ENCODE results near the gene C2.
A peak's percentile ranks its signal among the peaks of the same experiment; 100 is the strongest.

Gene C2

DNA sequence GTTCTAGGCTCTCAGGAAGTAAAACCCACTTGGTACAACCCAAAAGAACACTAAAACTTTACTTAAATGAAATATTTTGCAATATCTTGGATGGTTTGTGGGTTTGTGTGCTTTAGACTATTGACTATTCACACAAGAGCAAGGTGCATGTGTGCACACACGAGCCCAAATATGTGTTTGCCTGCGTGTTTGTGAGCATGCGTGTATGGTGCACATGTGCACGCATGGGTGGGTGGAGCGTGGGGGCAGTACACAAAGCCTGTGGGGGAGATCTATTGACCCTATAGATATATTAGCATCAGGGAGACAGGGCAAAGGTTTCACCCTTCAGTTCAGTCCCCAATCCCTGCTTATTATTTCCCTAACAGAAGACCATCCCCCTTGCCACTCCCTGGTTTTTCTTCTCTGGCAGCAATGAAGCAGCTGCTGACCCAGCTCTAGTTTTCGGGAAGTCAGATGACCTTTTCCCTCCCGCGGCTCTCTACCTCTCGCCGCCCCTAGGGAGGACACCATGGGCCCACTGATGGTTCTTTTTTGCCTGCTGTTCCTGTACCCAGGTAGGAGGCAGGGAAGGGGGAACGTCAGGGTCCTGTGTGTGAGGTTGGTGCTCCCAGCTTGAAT lies at the start of gene C2:
TSS of gene C2 (plus strand) at position 476 of the 621 bp plus-strand sequence. CDS start at position 512, 36 bp downstream.
- no peak for DNase-seq (ENCODE audit: low read depth in 2 of 2)

DNA sequence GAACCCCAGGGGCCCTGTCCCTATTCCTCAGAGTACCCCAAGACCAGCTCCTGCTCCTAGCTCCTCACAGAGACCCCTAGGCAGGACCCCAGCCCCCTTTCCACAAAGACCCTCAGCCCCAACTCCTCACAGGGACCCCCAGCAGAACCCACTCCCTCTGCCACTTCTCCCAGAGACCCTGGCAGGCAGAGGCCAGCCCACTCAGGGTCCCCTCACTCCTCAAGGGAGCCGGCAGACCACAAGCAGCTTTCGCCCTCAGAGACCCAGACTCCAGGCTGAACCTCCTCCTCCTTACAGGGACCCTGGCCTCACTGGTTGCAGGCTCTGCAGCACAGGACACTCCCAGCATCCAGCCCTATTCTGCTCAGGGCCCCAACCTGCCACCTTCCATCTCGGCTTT lies 49.3 kb upstream of the C2 start:
- DNase-seq (ENCODE audit: low read depth in 2 of 2), result no peak

DNA sequence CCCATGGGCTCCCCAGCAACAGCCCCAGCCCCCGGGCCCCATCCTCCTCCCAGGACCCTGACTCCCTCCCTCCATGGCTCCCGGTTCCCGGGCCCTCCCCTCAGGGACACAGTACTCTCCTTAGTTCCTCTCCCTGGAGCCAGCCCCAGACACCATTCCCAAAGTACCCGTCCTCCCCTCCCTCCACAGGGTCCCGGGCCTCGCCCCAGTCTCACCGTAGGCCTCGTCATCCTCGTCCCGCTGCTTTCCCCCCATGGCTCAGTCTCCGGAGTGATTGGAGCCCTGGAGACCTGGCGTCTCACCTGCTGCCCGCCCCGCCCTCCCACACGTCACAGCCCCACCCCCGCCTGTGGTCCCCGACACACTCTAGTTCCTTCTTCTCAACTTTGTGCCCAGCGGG lies 48.8 kb upstream of the C2 start, which contains the start of gene SLC44A4:
TSS of gene SLC44A4 (minus strand) at position 272 of the 400 bp plus-strand sequence. CDS start at position 255, 17 bp downstream.
- no peak for DNase-seq (ENCODE audit: low read depth in 2 of 2)

DNA sequence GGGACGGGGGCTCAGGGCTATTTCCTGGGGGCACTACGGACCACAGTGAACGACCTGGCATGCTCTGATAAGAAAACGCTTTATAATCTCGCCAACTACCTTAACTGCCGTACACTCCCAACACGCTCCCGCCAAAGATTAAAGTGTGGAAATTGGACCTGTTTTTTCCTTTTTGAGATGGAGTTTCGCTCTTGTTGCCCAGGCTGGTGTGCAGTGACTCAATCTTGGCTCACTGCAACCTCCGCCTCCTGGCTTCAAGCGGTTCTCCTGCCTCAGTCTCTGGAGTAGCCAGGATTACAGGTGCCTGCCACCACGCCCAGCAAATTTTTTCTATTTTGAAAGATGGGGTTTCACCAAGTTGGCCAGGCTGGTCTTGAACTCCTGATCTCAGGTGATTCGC lies 48.4 kb upstream of the C2 start:
- DNase-seq (ENCODE audit: low read depth in 2 of 2), result no peak

DNA sequence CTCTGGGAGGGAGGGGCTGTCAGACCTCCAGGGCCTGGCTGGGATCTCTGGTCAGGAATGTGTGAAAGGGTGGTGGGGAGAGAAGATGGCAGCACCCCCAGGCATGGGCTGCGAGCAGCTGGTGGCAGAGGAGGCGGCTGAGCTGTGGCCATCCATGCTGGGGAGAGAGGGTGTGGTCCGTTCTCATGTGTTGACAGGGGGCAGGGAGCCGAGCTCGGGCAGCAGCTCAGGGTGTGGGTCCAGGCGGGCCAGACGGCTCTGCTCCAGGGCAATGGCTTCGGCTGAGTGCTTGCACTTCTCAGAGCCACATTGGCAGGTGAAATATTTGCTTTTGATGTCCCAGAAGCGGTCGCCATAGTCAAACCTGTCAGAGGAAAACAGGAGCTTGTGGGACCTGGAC lies 47.6 kb upstream of the C2 start:
- DNase-seq (ENCODE audit: low read depth in 2 of 2), result no peak

DNA sequence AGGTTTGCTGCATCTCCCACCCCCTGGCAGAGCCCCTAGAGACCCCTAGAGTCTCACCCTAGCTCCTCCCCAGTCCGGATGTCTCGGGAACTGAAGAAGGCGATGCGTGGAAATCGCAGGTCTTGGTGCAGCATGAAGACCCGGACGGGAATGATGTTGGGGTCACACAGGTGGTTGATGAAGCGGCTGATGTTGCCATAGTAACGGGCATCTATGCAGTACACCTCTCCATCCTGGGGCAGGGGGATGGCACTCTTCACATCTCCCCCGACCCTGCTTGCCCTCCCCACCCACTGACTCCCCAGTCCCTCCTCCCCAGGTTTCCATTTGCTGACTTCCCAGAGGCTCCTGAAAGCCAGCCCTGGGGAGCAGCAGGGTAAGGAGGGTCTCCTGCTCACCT lies 46.9 kb upstream of the C2 start:
- DNase-seq (ENCODE audit: low read depth in 2 of 2), result no peak

DNA sequence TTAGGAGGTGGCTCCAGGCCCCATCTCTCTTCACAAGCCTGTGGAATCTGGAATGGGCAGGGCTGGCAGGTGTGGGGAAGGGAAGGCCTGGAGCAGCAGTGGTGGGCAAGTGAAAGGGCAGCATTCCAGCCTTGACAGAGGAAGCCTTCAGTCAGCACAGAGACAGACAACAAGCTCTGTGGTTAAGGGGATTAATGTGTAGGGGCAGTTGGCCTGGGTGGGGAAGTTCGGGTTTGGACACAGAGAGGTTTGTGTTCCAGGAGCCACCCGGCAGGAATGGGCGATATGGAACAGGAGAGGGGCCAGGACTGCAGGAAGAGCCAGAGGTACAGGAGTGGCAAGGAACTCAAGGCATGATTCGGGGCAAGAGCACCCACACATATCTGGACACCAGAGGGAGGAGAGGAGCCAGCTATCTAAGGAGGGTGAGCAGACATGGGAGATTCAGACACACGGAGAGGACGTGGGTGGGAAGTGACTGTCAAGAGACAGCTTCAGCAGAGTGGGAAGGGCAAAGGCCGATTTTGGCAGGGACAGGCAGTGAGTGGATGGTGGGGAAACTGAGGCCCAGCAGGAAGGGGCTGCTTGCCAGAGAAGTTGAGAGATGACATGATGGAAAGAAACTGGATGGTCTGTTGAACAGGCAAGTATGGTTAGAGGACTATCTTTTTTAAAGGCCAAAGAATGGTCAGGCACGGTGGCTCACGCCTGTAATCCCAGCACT lies 46.2 kb upstream of the C2 start:
- no peak for DNase-seq (ENCODE audit: low read depth in 2 of 2)

DNA sequence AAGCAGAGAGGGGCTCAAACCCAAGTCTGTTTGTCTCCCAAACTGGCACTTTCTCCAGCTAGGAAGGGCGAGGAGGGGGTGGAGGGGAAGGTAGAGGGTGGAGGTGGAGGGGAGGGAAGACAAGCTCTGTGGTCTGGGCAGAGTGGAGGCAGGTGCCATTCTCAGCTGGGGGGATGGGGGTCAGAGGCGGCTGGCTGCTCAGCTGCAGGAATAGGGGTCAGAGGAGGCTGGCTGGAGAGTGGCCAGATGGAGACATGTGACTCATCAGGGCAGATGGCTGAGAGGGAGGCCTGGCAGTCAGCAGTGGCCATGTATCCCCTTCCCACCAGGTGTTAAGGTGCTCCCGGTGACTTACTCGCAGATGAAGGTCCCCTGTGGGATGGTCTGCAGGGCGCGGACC lies 45.2 kb upstream of the C2 start:
- DNase-seq (ENCODE audit: low read depth in 2 of 2), result no peak

DNA sequence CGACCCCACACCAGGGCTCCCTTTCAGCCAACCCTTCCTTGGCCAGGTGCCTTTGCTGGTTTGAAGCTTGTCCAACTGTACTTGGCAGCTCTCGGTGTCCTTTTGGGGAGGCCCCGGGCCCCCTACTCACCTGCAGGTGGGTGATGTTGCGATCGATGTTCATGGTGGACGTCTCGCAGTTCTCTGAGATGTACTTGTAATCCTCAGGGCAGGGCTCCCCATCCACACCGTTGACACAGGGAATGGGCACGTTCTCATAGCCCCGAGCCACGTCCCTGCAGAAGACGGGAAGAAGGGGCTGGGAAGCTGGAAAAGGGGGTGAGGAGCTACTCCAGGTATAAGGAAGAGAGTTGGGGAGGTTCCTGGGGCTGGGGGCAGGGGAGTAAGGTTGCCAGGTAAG lies 43.8 kb upstream of the C2 start:
- no peak for DNase-seq (ENCODE audit: low read depth in 2 of 2)

DNA sequence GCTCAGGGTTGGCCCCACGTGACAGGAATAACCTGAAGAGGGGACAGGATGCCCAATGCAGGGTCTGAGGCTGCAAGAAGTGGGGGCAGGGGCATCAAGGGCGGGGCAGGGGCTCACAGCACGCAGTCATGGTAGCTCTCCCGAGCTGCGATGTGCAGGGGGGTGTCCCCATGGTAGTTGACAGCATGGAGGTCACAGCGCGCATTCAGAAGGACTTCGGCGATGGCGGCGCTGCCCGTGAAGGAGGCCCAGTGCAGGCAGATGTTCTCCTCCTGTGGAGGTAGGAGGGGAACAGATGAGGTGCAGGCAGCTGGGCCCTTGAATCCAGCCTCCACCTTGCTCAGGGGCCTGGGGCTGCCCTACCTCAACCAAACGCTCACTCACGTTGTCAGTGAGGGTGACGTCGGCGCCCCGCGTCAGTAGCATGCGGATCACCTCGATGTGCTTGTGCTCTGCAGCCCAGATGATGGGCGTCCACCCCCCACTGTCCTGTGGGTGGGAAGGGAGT lies 42.9 kb upstream of the C2 start:
- DNase-seq (ENCODE audit: low read depth in 2 of 2), result no peak

DNA sequence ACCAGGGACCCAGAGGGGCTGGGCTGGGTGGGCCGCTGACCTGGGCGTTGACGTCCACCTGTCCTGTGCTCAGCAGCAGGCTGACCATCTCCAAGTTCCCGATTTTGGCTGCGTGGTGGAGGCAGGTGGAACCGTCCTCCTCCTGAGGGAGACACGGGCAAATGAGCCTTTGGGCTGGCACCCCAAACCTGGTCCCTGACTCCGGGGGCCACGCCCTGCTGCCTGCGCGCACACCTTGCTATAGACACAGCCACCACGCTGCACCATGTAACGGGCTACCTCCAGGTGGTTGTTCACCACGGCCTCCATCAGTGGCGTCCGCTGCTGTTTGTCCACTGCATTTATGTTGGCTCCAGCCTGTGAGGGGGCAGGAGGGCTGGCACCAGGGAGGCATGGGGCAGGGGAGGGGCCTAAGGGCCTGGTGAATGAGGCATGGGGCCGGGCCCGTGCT lies 41.0 kb upstream of the C2 start:
- no peak for DNase-seq (ENCODE audit: low read depth in 2 of 2)

DNA sequence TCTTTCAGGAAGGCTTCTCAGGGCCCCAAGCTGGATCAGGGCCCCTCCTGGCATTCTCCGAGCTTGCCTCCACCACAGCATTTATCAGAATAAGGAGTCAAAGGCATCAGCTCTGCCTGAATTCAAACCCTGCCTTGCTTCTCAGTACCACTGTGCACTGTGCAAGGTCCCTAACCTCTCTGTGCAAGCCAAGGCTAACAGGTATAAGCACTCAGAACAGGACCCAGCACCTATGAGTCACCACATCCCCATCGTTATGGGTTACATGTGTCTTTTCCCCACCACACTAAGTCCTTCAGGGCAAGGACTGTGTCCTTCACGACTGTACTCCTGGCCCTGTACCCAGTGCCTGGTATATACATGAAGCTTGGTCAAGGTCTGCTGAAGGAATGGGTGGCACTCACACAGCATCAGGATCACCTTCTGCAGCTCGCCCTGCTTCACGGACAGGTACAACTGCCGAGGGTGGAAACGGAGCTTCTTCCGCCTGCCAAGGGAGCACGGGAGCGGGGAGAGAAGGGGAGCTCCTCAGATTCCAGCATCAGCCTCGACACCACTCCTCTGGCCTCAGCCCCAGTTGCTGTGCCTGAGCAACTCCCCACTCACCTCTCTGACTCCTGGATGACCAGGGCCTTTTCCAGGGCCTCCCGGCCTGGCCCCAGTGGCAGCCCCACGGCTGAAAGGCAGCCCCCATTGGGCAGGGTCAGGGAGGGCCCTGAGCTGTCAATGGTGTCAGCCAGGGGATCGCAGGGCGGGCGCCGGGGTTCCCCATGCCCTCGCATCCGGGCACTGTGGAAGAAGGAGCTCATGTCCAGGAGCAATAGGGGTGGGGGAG lies 40.1 kb upstream of the C2 start:
- DNase-seq (ENCODE audit: low read depth in 2 of 2), result no peak

DNA sequence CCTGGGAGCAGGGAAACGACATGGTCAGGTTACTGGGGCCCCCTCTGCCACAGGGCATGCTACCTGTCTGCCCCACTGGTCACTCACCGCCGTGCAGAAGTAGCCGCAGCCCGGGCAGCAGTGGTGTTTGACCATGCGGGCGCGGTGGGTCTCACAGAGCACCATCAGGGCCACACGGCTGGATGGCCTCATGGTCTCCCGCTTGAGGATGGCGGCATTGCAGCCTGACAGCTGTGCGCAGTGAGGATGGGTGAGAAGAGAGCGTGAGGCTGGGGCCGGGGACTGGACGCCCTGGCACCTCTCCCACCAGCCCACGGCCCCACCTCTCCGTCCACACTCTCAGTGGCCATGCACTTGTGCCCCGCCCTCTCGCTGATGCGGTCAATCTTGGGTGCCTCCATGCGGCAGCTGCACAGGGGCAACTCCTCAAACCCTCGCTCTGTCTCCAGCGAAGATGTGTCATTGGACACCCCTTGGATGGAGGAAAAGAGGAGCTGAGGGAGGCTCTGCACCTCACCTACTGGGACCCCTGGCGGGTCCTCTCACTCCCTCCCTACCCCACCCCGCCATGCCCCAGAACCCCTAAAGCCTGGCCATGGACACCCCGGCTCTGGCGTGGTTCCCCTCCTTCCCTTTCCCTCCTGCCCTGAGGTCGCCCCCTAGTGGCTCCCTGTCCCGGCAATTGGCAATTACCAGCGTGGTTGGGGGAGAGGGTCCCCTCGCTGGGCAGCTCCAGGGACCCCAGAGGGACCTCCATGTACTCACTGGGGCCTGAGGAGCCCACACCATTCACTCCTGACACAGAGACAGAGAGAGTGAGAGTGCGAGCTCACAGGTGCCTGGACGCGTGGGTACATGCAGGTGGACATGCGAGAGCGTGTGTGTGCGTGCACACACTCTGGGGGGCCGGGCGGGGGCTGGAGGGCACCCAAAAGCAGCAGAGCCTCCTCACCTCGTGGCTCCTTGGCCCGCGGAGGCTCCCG lies 39.0 kb upstream of the C2 start:
- DNase-seq (ENCODE audit: low read depth in 2 of 2), result peak in 1 of 2 donors; percentile 38

DNA sequence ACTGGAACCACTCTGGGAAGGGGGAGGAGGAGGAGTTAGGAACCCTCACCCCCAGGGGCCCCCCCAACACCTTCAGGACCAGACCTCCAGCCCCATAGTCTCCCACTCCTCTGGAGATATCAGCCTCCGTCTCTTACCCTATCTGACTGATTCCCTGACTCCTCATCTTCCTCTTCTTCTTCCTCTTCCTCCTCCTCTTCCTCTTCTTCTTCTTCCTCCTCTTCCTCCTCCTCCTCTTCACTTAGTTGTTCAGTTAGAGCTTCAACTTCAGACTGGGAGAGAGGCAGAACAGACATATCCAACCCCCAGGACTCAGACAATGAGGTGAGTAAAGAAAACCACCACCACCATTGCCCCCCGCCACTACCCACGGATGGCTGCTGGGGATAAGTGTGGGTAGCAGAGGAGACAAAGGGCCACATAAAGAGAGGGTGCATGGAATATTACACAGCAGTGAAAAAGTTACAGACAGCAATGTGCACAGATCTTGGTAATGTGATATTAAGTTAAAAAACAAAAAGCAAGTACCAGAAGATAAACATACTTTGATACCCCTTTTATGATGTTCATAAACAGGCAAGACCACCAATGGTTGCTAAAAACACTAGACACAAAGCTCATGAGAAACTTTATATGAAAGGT lies 38.1 kb upstream of the C2 start:
- no peak for DNase-seq (ENCODE audit: low read depth in 2 of 2)

DNA sequence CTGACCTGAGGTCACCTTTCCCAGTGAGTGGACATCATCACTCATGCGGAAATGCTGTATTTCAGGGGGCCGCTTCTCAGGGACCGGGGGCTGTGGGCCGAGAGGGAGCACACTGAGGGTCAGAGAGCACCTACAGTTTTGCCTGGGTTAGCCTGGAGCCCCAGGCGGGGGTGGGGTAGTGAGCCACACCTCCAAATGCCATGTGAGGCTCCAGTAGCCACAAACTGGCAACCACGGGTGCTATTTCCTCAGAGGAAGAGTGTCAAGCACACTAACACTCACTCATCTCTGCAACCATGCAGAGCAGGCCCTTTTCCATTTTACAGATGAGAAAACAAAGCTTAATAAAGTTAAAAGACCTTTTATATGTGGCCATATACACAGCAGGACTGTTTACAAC lies 34.7 kb upstream of the C2 start:
- no peak for DNase-seq (ENCODE audit: low read depth in 2 of 2)

DNA sequence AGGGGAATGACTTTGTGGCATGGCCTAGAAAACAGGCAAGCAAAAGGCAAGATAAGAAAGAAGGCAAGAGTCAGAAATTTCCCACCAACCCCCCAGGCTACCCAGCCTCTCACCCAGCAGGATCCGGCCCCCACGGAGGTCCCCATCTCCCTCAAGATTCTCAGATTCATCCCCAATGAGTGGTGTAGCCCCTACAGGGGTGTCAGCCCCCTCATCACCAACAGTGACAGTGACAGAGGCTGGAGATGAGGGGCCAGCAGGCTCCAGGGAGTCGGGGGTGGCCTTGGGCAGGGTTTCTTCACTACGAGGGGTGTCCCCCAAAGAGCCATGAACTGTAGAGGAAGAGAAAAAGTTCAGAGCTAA lies 31.0 kb upstream of the C2 start:
- DNase-seq (ENCODE audit: low read depth in 2 of 2), result no peak

DNA sequence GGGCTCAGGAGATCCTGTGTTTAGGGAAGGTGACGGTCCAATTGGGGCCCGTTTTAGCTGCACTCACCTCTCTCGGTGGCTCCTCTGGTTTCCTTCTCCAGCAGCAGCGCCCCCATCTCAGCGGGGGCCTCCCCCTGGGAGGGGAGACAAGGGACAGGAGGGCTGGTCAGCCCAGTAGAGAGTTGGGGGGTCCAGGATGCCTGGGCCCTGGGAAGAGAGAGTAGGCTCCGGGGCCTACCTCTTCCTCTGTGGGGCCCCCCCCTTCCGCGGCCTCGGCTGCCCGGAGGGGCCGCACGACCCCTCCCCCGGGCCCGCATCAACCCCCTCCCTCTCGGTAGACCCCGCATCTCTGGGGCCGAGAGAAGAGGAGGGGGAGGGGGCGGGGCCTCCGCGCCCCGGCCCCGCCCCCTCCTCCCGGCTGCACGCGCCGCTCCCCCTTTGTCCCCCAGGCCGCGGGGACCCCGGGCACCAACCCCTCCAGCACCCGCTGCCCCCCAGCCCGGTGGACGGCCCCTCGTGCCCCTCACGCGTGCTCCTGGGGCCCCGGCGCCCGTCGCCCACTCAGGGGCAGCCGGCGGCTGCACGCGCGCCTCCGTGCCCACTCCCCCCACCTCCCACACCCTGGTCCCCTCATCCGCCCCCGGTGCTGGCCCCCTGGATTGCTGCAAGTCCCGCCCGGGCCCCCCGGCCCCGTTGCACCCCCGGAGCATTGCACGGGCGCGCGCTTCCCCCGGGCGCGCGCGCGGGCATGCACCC lies 30.5 kb upstream of the C2 start:
- no peak for DNase-seq (ENCODE audit: low read depth in 2 of 2)

DNA sequence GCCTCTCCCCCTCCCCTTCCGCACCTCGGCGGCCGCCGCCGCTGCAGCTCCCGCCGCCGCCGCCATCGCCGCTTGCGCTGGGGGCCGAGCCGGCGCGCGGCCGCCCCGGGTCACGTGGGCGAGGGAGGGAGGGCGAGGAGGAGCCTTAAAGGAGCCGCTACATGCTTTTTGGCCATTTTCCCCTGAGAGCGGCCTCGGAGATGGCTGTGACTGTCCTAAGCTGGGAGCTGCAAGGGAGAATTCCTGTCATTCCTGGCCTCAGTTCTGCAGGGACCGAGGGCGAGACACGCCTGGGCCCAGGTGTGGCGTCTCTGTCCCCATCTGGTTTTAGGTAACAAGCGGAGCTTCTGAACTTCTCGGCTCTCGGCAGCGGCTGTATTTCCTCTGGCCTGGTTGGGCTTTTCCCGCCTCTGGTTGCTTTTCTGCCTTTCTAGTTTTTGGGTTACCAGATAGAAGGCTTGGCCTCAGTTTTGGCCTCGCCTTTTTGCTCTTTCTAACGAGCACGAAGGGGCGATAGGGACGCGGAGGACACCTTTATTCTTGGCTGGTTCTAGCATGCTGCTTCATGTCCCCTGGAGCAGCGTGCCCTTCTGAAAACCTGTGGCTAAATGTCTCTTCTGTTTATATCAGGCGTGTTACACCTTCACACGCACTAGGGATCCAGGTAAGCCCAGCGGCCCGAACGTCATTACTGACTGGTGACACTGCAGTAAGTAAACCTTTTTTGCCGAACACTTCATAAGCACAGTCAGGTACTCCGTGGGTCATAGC lies 29.7 kb upstream of the C2 start, which contains the start of gene EHMT2:
TSS of gene EHMT2 (minus strand) at position 87 of the 771 bp plus-strand sequence. CDS start at position 66, 21 bp downstream.
- DNase-seq (ENCODE audit: low read depth in 2 of 2), result peak; percentile 64 to 66

DNA sequence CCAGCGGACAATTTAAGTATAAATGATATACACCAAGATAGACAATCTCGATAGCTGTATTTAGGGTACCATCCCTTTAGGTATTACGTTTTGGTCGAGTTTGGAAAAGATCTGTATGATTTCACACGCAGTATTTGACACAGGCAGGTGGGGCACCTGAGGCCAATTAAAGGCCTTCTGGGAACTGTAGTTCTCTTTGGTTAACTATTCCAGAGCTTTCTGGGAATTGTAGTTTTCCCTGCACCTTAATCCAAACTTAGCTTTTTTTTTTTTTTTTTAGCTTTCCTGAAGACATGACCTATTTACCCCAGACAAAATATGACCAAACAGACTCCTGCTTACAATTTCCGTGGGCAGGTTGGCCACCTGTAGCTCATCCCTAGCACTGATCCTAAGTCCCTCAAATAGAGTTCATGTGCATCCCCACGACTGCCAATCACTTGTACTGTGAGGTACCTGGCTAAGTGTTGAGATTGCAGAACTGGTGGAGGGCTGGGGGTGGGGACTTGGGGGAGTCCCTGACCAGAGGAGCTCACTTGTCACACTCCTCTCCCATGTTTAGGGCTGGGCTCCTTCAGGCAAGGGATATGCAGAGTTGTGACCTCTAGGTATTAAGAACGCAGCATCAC lies 29.0 kb upstream of the C2 start:
- DNase-seq (ENCODE audit: low read depth in 2 of 2), result no peak

Data from stimulated activated CD8-positive, alpha-beta memory T cell treated with anti-CD3 and anti-CD28 coated beads, Interleukin-7, amount 100 ng/mL, for 1 hour (primary cell).